H1 (cell line): ENCODE results near the gene NSDHL. TPM values are rescaled to one million over a fixed set of nuclear protein-coding genes. Genes with fewer than 3 reads are reported as not detected.

Source experiments
- GABPA ChIP-seq: IDR thresholded peaks from 2 replicates; pipeline ENCODE4 v1.6.1; 2011; ENCODE audit warnings: mild to moderate bottlenecking, low read length, moderate library complexity, borderline replicate concordance; ENCODE audit not compliant: insufficient read depth
- MAFK ChIP-seq: IDR thresholded peaks from 2 replicates; pipeline ENCODE4 v1.6.1; 2012; ENCODE audit warnings: low read depth, mild to moderate bottlenecking, improper control_type of control experiment, low read length
- SAP30 ChIP-seq: fragments of 300-600 bp; sonication (generic); IDR thresholded peaks from 2 replicates; pipeline ENCODE4 v1.7.1; 2012; ENCODE audit warnings: low read length, moderate library complexity, mild to moderate bottlenecking, inconsistent platforms; ENCODE audit not compliant: insufficient read depth, insufficient replicate concordance
- ZNF274 ChIP-seq: IDR thresholded peaks from 2 replicates; pipeline ENCODE4 v1.7.0; 2012; ENCODE audit warnings: low read length, borderline replicate concordance; ENCODE audit errors: extremely low read depth
- polyA plus RNA-seq, 7 experiments: library from polyadenylated mRNA; depleted of rRNA in 3 of 7; stranded (reverse) in 5 of 7; unstranded in 2 of 7; fragments of >200 nt in 5 of 7; fragments of 200-250 nt in 2 of 7; gene quantifications; 1 replicate in 5 of 7; 2 replicates in 1 of 7; 4 replicates in 1 of 7; pipeline versions ENCODE4 v1.2.1 to v1.2.3, GENCODE V29; 2011 to 2013; ENCODE audit warnings: missing spikeins in 2 of 7, mixed read lengths in 2 of 7
- total RNA-seq: library from RNA; stranded (reverse); fragmentation: NEBNext Ultra II Directional; extraction: Animal tissue kit (Norgen Biotek cat#: 25700); gene quantifications from 2 replicates; pipeline ENCODE4 v1.2.1, GENCODE V29; 2021

NSDHL gene
- total and polyA plus RNA-seq, 2 of the 8 experiments (the other 6 are each of a cell fraction or from before 2014, with no cell fraction given) = 31.5 to 34.6 TPM

GRCh38 chrX:152899874-152900719 lies 69.2 kb downstream of the NSDHL start (continued):
- TF ChIP-seq MAFK (no peak), SAP30 (no peak), ZNF274 (no peak), GABPA (no peak)
